NCI-H2227 (cell line): ENCODE results near the gene MOSPD3.

Experiments used
- DNase-seq: peaks from one replicate; lab custom pipeline; 2025; ENCODE audit not compliant: unreplicated experiment; lab: John Stamatoyannopoulos, UW

The MOSPD3 gene

DNA sequence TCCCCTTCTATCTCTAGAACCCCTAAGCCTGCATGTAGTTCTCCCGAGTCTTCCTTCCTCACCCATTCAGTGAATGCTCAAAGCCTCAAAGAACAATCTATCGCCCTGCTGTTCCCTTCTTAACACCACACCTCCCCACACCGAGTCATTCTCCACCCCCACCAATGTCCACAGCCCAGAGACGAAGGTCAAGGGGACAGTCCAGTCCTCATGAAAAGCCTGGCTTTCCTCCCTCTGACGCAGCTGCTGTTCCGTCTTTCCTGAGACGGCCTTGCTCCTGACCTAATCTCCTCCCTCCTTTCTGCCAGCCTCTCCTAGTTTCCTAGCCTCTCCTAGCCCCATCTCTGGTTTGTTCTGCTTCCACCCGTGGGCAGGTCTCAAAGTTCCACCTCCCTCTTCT is 9.2 kb downstream of the MOSPD3 start:
- no peak for DNase-seq

GRCh38 chr7:100623951-100624824 is 11.8 kb downstream of the MOSPD3 start:
- DNase-seq, result no peak

DNA sequence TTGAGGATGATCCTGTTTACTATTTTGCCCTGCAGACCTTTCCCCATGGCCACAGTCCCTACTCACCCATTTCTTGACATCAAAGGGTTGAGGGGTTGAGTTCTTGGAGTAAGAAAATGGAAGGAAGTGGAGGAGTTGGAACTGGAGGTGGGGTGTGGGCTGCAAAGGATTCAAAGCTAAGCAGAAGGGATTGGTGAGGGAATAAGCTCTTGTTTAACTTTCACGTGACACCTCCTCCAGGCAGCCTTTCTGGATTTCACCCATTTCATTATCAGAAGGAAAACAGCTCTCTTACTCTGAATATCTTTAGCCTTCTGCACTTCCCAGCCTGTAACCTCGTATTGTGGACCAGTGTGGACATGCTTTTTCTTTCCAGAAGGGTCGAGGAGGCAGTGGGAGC is 13.7 kb downstream of the MOSPD3 start:
- no peak for DNase-seq

DNA sequence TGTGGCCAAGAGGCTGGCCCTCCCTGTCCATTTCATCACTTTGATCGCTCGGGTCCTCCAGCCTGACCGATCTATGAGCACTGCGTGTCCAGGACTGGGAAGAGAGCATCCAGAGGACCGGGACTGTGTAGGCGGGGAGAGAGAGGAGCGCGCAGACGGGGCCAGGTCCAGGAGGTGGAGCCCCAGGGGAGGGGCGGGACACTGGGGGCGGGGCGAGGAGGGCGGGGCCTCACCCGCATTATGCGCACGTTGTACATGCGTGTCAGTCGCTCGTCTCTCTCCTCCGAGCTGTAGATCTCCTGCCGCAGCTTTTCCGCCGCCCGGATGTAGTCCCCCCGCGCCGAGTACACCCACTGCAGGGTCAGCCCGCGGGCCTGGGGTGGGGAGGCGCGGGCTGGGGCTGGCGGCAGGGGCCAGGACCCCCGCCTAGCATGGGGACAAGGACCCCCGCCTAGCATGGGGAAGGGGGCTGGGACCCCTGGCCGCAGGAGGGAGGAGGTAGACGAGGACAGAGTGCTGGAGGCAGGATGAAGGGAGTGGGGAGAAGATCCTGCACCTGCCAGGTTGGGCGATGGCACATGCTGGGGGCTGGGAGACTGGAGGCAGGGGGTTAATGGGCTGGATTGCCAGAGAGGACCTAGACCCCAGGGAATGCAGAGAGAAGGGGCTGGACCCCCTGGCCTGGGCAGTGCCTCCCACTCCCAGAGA is 14.3 kb downstream of the MOSPD3 start:
- DNase-seq, result peak; percentile 90

DNA sequence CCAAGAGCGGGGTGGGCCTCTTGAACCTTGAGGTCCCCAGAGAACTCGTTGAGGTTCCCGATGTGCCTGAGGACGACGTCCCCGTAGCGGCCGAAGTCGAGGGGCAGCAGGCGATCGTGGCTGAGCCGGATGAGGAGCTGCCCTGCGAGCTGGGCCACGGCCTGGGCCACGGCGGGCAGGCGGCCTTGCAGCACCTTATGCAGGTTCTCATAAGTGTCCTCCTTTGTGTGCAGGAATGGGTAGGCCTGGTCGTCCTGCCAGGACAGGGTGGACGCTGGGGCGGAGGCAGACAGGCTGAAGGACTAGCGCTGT is 14.9 kb downstream of the MOSPD3 start:
- DNase-seq, result no peak

DNA sequence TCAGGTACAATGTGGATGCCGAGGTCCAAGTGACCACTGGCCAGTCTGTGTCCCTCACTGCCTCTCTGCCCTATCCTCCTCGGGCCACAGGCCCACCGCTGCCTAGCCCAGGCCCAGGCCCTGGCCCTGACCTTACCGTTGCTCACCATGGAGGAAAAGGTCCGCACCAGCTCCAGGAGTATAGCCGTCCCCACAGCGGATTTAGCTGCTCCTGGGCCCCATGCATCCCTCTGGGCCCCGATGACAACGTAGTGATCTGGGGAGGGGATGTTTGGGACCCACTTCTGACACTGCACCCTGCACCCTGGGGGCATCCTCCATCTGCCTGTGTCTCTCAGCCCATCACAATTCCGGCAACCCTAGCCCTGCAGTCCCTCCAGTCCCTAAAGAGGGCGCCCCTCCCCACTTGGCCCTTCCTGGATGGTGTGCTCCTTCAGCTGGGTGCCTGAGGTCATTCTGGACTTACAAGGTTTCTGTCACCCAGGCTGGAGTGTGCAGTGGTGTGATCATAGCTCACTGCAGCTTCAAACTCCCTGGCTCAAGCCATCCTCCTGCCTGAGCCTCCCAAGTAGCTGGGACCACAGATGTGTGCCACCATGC is 16.9 kb downstream of the MOSPD3 start:
- peak; percentile 36 for DNase-seq

DNA sequence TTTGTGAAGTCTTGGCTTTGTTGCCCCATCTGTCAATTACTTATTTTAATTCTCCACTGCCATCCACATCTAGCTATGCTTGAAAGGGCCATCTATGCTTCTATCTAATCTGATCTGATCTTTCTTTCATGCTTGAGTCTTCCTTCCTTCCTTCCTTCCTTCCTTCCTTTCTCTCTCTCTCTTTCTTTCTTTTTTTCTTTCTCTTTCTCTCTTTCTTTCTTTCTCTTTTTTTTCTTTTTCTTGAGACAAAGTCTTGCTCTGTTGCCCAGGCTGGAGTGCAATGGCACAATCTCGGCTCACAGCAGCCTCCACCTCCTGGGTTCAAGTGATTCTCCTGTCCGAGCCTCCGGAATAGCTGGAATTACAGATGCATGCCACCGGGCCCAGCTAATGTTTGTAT is 17.7 kb downstream of the MOSPD3 start:
- DNase-seq, result no peak

- peak; percentile 70 for DNase-seq
Observed at GRCh38 chr7:100632951-100633717, 20.8 kb downstream of the MOSPD3 start.

DNA sequence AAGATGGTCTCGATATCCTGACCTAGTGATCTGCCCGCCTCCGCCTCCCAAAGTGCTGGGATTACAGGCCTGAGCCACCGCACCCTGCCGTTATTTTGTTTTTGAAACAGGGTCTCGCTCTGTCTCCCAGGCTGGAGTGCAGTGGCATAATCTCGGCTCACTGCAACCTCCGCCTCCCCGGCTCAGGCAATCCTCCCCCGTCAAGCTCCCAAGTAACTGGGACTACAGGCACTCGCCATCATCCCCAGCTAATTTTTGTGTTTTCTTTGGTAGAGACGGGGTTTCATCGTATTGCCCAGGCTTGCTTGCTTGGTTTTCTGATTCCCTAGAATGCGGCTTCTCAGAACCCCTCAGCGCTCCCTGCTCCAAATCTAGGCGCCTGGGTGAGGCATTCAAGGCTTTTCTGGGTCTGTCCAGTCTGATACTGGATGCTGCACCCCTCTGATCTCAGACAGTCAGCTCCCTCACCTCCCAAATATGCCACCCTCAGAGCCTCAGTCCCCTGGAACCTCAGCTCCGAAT is 27.7 kb downstream of the MOSPD3 start:
- no peak for DNase-seq

GRCh38 chr7:100640517-100641440 is 28.4 kb downstream of the MOSPD3 start:
- no peak for DNase-seq

GRCh38 chr7:100641463-100641859 is 29.1 kb downstream of the MOSPD3 start, which contains the start of gene TFR2:
TSS of gene TFR2 (minus strand) at chr7:100641552. CDS start at chr7:100641509, 43 bp downstream.
- DNase-seq, result no peak

DNA sequence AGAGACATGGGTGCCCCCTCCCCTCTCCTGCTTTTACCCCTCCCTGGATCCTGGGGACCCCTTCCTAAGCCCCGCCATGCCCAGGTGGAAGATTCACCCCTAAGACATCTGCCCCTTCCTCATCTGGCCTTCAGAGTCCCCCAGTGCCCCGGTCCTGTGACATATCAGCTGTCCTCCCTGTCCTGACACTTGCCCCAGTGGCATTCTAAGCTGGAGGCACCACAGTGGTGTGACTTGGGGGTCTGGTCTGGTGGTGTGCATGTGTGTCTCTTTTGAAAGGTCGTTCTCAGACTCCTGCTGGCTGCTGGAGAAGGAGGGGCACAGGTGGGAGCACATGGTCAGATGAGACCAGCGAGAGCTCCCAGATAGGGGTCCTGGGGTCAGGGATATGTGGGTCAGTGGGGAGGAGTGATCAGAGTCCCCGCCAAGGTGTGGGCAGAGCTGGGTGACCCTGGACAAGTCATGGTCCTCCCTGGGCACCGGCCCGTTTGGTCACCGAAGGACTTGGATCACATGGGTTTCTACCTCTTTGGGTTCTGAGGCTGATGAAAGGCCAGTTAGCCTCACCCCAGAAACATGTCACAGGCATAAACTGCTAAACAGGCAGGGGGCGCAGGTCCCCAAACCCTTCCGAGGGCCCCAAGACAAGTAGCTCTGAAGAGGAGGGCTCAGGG is 29.7 kb downstream of the MOSPD3 start:
- no peak for DNase-seq

- DNase-seq, result no peak
Observed at GRCh38 chr7:100642534-100642907, 30.2 kb downstream of the MOSPD3 start.

DNA sequence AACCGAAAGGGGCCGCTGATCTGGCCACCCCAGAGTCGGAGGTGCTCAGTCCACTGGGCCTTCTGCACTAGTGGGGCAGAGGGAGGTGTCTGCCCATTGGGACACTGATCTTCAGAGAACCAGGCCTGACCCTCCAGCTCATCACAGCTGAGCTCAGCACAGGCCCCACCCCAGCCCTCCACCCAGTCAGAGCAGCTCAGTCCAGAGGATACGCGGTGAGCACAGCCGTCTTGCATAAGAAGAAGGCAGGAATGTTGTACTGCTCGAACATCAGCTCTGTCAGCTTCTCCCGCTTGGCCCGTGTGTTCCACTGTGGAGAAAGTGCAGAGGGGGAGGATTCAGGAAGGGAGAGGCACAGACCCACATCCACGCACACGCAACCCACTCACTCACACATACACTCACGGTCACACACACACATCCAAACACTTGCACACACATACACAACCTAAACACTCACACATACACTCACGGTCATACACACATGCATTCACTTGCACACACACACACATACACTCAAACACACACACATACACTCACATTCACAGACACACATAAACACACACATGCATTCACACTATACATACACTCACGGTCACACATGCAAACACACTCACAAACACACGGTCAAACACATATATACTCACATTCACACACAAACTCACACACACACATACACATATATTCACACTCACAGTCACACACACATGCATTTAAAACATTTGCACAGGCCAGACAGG is 37.7 kb downstream of the MOSPD3 start:
- DNase-seq, result no peak

DNA sequence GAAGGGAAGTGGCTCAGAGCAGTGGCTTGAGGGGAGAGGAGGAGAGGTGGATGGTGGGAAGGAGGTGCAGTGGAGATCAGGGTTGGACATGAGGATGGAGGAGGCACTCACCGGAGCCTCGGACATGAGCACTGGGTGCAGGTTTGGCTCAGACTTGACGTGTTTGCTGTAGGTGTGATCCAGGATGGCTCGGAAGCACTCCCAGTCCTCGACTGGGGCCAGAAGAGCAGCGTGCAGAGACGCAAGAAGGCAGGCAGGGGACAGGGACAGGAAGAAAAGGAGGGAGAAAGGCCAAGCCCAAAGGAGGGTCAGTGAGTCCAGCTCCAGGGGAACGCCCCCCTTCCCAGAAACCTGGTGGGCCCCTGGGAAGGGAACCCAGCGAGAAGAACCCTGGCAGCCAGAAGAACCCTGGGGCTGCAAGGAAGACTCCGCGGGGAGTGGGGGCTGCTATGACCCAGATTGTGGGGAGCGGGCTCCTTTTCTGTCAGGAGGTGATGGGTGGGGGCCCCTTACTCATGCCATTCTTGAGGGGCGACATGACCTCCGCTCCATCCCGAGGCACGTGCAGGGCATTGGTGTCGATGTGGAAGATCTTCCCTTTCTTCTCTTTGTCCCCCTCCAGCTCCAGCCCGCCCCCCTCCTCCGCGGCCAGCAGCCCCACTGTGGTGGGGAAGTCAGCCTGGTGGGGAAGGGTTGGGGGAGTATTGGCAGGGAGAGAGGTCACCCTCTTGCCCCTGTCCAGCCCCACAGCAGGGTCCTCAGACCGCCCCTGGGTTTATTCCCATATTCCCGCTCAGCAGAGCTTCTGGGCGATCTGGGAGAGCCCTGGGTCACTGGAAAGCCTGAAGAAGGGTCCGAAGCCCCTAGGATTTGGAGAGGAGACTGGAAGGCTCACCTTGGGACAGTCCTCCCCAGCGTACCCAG is 42.8 kb downstream of the MOSPD3 start:
- no peak for DNase-seq

GRCh38 chr7:100655908-100656674 is 43.8 kb downstream of the MOSPD3 start, which contains the start of gene ACTL6B:
TSS of gene ACTL6B (minus strand) at chr7:100656448. CDS start at chr7:100656354, 94 bp downstream.
- peak; percentile 93 for DNase-seq
